ENCODE results near the gene BLOC1S4.

DNA sequence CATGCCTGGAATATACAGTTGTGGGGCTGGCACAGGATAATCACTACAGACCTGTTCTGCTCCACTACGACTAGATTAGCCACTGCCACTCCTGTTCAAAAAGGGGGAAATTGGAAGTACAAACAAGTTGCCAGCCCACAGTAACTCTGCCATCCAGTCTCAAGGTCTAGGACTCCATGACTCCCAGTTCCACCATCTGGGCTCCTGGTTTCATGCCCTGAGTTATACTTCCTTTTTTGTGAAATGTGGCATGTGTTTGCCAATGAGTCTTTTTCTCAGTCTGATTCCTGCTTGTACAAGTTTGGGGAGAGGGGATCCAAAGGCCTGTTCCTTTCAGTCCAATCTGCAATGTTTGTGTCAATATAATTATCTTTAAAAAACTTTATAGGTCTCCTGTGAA is 1.0 kb upstream of the BLOC1S4 start:
- TF ChIP-seq, protein P1, sequence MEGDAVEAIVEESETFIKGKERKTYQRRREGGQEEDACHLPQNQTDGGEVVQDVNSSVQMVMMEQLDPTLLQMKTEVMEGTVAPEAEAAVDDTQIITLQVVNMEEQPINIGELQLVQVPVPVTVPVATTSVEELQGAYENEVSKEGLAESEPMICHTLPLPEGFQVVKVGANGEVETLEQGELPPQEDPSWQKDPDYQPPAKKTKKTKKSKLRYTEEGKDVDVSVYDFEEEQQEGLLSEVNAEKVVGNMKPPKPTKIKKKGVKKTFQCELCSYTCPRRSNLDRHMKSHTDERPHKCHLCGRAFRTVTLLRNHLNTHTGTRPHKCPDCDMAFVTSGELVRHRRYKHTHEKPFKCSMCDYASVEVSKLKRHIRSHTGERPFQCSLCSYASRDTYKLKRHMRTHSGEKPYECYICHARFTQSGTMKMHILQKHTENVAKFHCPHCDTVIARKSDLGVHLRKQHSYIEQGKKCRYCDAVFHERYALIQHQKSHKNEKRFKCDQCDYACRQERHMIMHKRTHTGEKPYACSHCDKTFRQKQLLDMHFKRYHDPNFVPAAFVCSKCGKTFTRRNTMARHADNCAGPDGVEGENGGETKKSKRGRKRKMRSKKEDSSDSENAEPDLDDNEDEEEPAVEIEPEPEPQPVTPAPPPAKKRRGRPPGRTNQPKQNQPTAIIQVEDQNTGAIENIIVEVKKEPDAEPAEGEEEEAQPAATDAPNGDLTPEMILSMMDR (IDR thresholded peaks at IDR 0.05), result no peak
- TF ChIP-seq SIN3A (IDR thresholded peaks at IDR 0.05; ENCODE audit: borderline replicate concordance, insufficient read depth, low read depth, low read length) (no peak), POLR2AphosphoS5 (IDR thresholded peaks at IDR 0.05; ENCODE audit: low read depth, low read length) (no peak)

Data from Panc1 (cell line).